DOHH2 (cell line): ENCODE measurements around the gene FAM174C.

Experiments
- H3F3A ChIP-seq: fragments of 200-600 bp; sonication (generic), shearing (Covaris generic); 2 replicates; pipeline ENCODE4 v1.6.0; 2016; ENCODE audit warnings: antibody characterized with exemption, mild to moderate bottlenecking; ENCODE audit not compliant: control insufficient read depth, insufficient read depth
- H3K27ac ChIP-seq: fragments of 200-600 bp; sonication (generic); 2 replicates; pipeline ENCODE4 v1.5.1; 2014; ENCODE audit warnings: low read depth, mild to moderate bottlenecking, low read length, moderate library complexity
- H3K27me3 ChIP-seq: fragments of 200-600 bp; sonication (generic); 2 replicates; pipeline ENCODE4 v1.6.1; 2014; ENCODE audit warnings: mild to moderate bottlenecking, low read length, mixed read lengths; ENCODE audit not compliant: control insufficient read depth
- H3K36me3 ChIP-seq: fragments of 200-600 bp; sonication (generic); 2 replicates; pipeline ENCODE4 v1.6.1; 2014; ENCODE audit warnings: mild to moderate bottlenecking, low read length, moderate library complexity, mixed read lengths; ENCODE audit not compliant: control insufficient read depth
- H3K4me1 ChIP-seq: fragments of 200-600 bp; sonication (generic); 2 replicates; pipeline ENCODE4 v1.6.1; 2014; ENCODE audit warnings: mild to moderate bottlenecking, low read length, mixed read lengths; ENCODE audit not compliant: control insufficient read depth
- H3K4me2 ChIP-seq: fragments of 200-600 bp; sonication (generic); 2 replicates; pipeline ENCODE4 v1.6.0; 2014; ENCODE audit warnings: mild to moderate bottlenecking, low read length, moderate library complexity
- H3K4me3 ChIP-seq: fragments of 200-600 bp; sonication (generic); 2 replicates; pipeline ENCODE4 v1.5.1; 2014; ENCODE audit warnings: mild to moderate bottlenecking, low read length, mixed read lengths
- H3K79me2 ChIP-seq: fragments of 200-600 bp; sonication (generic); 2 replicates; pipeline ENCODE4 v1.6.1; 2014; ENCODE audit warnings: mild to moderate bottlenecking, low read length, mixed read lengths; ENCODE audit not compliant: control insufficient read depth
- H3K9me2 ChIP-seq: fragments of 200-600 bp; sonication (generic); replicated peaks from 2 replicates; pipeline ENCODE4 v1.6.1; 2014; ENCODE audit warnings: mild to moderate bottlenecking, low read length, mixed read lengths; ENCODE audit not compliant: control insufficient read depth
- H3K9me3 ChIP-seq: fragments of 200-600 bp; sonication (generic); 2 replicates; pipeline ENCODE4 v1.6.1; 2014; ENCODE audit warnings: antibody characterized with exemption, low read length, mixed read lengths; ENCODE audit not compliant: control insufficient read depth, insufficient read depth
- H4K20me1 ChIP-seq: fragments of 200-600 bp; sonication (generic); 2 replicates; pipeline ENCODE4 v1.6.0; 2014; ENCODE audit warnings: low read depth, mild to moderate bottlenecking, antibody characterized with exemption, low read length, moderate library complexity; ENCODE audit not compliant: control insufficient read depth, insufficient read depth
- EZH2phosphoT487 ChIP-seq: fragments of 200-600 bp; sonication (generic); IDR thresholded peaks from 2 replicates; pipeline ENCODE4 v1.6.1; 2017; ENCODE audit warnings: borderline replicate concordance, mild to moderate bottlenecking, antibody characterized with exemption, low read length, moderate library complexity, mixed read lengths
- TF ChIP-seq, protein P1 (sequence below): fragments of 200-600 bp; sonication (generic); IDR thresholded peaks from one replicate; pipeline ENCODE4 v1.5.1; 2014; ENCODE audit warnings: antibody characterized with exemption, mild to moderate bottlenecking, low read depth, low read length; ENCODE audit not compliant: poor library complexity, severe bottlenecking

FAM174C gene

DNA sequence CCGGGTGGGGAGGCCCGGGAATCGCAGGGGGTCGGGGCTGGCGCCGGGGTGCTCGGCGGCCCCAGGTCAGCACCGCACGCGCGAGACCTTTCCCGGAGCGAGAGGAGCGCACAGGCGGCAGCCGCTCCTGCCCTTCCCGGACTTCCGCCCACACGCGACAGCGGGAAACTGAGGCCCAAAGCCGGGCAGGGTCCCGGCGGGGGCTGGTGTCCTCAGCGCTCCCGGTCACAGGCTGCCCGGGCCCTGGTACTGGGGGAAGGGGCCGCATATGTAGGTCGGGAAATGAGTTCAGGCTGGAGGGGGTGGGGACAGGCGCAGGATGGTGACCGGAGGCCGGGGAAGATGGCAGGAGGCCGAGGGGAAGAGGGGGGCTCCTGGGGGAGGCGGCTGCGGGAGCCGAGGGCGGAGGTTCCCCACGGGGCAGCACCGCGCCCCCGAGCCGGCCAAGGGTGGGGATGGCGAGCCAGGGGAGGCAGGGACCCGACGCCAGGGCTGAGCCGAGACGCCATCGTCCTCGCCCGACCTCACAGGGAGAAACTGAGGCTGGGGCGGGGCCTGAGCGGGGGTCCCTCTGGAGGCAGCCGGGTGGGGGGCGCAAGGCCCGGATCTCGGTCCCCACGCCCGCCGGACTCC is 38.2 kb upstream of the FAM174C start:
- H3K9me3 ChIP-seq: no peaks in the 10 kb centered on the region
- peaks cover 35% of the 10 kb centered on the region for H3K27me3 ChIP-seq
- H3K79me2 ChIP-seq: peaks cover 12% of the 10 kb centered on the region
- H3F3A ChIP-seq: peaks cover 19% of the 10 kb centered on the region
- no peak overlapping the region for H3K27ac ChIP-seq
- peaks cover 27% of the 10 kb centered on the region for H3K4me1 ChIP-seq
- no peaks in the 10 kb centered on the region; the same call in 1 of the 2 replicates for H4K20me1 ChIP-seq
- H3K4me2 ChIP-seq: peak overlapping the region; percentile 45
- no peaks in the 10 kb centered on the region for H3K9me2 ChIP-seq
- peak overlapping the region; percentile 54 for H3K4me3 ChIP-seq
- H3K36me3 ChIP-seq: peaks cover 4% of the 10 kb centered on the region
- TF ChIP-seq, protein P1, sequence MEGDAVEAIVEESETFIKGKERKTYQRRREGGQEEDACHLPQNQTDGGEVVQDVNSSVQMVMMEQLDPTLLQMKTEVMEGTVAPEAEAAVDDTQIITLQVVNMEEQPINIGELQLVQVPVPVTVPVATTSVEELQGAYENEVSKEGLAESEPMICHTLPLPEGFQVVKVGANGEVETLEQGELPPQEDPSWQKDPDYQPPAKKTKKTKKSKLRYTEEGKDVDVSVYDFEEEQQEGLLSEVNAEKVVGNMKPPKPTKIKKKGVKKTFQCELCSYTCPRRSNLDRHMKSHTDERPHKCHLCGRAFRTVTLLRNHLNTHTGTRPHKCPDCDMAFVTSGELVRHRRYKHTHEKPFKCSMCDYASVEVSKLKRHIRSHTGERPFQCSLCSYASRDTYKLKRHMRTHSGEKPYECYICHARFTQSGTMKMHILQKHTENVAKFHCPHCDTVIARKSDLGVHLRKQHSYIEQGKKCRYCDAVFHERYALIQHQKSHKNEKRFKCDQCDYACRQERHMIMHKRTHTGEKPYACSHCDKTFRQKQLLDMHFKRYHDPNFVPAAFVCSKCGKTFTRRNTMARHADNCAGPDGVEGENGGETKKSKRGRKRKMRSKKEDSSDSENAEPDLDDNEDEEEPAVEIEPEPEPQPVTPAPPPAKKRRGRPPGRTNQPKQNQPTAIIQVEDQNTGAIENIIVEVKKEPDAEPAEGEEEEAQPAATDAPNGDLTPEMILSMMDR: no peak
- TF ChIP-seq EZH2phosphoT487: peak; percentile 99

DNA sequence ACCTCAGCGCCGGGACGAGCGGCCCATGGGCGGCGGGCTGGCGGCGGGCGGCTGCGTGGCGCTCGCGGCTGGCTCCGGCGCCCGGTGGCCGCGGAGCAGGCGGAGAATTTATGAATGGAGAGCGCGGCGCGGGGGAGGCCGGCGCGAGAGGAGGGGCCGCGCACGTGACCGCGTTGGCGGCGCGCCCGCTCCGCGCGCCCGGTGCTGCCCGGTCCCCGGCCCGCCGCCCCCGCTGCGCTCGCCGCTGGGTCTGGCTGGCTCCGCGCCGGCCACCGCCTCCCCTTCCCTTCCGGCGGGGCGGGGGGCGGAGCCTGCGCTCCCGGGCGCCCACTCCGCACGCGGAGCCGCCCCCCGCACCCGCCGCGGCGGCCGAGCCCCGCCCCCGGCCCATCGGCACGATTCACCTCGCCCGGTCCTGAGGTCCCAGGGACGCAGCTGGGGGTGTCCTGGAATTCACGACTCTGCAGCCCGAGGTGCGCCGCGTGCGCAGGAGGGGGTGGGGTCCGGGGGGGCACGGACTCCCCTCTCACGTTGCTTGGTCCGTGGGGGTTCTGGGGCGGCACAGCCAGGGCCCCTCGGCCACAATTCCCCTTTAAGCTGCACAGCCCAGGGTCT is 37.5 kb upstream of the FAM174C start, which contains the start of gene CBARP:
Gene CBARP, minus strand, starts transcription at position 252 of the 615 bp plus-strand sequence. CDS start 1,905 bp downstream, outside the sequence.
- Histone ChIP-seq H3K4me2 (peak within 1 kb of the TSS; percentile 45), H3K9me2 (no peaks in the 10 kb centered on the region), H3K4me1 (peaks cover 34% of the 10 kb centered on the region), H3K27ac (no peak within 1 kb of the TSS), H3K9me3 (no peaks in the 10 kb centered on the region), H4K20me1 (no peaks in the 10 kb centered on the region), H3K27me3 (peaks cover 35% of the 10 kb centered on the region), H3K36me3 (peaks cover 8% of the 10 kb centered on the region), H3F3A (peaks cover 14% of the 10 kb centered on the region), H3K79me2 (peaks cover 19% of the 10 kb centered on the region), H3K4me3 (peak within 1 kb of the TSS; percentile 54)
- TF ChIP-seq EZH2phosphoT487: no peak
- TF ChIP-seq, protein P1: no peak

DNA sequence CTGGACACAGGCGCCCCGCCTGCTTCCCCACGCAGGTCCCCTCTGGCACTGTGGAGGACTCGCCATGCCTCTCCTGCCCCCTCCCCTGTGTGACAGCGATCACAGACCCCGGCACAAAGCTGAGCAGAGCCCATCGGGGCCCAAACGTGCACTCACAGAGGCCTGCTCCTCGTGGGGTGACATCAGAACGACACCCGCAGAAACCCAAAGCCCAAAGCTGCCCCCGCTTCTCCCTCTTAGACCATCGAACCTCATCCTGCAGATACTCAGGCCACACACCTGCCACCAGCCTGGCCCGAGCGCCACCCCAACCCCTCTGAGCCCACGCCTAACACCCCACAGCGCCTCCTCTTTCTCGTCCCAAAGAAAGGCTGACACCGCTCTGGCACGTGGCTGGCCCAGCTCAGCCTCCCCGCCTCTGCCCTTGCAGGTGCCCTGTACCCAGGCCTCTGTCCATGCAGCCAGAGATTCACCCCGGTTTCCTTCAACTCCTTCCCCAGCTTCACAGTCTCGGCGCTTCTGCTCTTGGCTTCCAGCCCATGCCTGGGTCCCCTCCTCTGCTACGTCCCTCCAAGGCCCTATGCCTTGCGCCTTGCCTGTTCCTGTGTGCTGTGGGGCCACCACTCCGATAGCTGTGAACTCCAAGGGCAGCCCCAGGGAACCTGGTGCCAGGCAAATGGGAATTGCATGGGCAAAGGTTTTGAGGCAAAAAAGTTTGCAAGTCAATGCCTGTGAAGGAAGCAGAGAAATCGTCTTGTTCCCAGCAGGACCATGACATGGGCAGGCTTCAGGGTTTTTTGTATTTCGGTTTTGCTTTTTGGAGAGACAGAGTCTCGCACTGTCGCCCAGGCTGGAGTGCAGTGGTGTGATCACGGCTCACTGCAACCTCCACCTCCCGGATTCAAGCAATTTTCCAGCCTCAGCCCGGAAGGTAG is 36.7 kb upstream of the FAM174C start:
- no peaks in the 10 kb centered on the region for H3K9me3 ChIP-seq
- H3K36me3 ChIP-seq: peaks cover 10% of the 10 kb centered on the region
- H4K20me1 ChIP-seq: no peaks in the 10 kb centered on the region
- peaks cover 26% of the 10 kb centered on the region for H3K79me2 ChIP-seq
- no peaks in the 10 kb centered on the region for H3K9me2 ChIP-seq
- no peak overlapping the region for H3K27ac ChIP-seq
- H3K4me3 ChIP-seq: peak overlapping the region; percentile 20
- peaks cover 19% of the 10 kb centered on the region for H3F3A ChIP-seq
- TF ChIP-seq EZH2phosphoT487: peak; percentile 50; the same call in 1 of the 2 replicates
- TF ChIP-seq, protein P1: no peak
- peak overlapping the region; percentile 32 for H3K4me2 ChIP-seq
- peaks cover 35% of the 10 kb centered on the region for H3K27me3 ChIP-seq
- H3K4me1 ChIP-seq: peaks cover 42% of the 10 kb centered on the region
